Aorta (tissue), 5 donors: Measurements from ENCODE around the gene SDE2. TPM values are rescaled to one million over a fixed set of nuclear protein-coding genes. Genes with fewer than 3 reads are reported as not detected.

Source experiments
- ATAC-seq: fragments of 200-7000 bp; cut with Tn5 transposase; one replicate; pipeline ENCODE4 v1.9.1; 2022; ENCODE audit warnings: moderate library complexity; ENCODE audit not compliant: low FRiP score
- DNase-seq, 2 donors: peaks; one replicate each; pipeline ENCODE4 v3.0.0-alpha.2; 2020
- H3K27ac ChIP-seq, 2 donors: one replicate each; pipeline ENCODE4 v1.5.1; 2013; ENCODE audit warnings: low read length in 2 of 2, mild to moderate bottlenecking in 2 of 2, moderate library complexity in 2 of 2, control low read depth in 1 of 2, inconsistent platforms in 1 of 2, low read depth in 1 of 2
- H3K27me3 ChIP-seq, 2 donors: one replicate each; pipeline ENCODE4 v1.6.1; 2013; ENCODE audit warnings: control low read depth in 1 of 2, low read length in 1 of 2, mild to moderate bottlenecking in 1 of 2, moderate library complexity in 1 of 2; ENCODE audit not compliant: insufficient read depth in 2 of 2, control insufficient read depth in 1 of 2
- H3K36me3 ChIP-seq, 2 donors: one replicate each; pipeline ENCODE4 v1.6.1; 2013; ENCODE audit warnings: control low read depth in 1 of 2, low read length in 1 of 2, mild to moderate bottlenecking in 1 of 2; ENCODE audit not compliant: insufficient read depth in 2 of 2, control insufficient read depth in 1 of 2
- H3K4me1 ChIP-seq, 2 donors: one replicate each; pipeline ENCODE4 v1.6.1; 2013; ENCODE audit warnings: low read length in 2 of 2, control low read depth in 1 of 2, mild to moderate bottlenecking in 1 of 2, moderate library complexity in 1 of 2; ENCODE audit not compliant: insufficient read depth in 2 of 2, control insufficient read depth in 1 of 2
- H3K4me3 ChIP-seq, 2 donors: one replicate each; pipeline ENCODE4 v1.5.1; 2013; ENCODE audit warnings: low read length in 2 of 2, control low read depth in 1 of 2, mild to moderate bottlenecking in 1 of 2
- H3K9me3 ChIP-seq: one replicate; pipeline ENCODE4 v1.6.1; 2013; ENCODE audit warnings: mild to moderate bottlenecking, low read length; ENCODE audit not compliant: control insufficient read depth
- WGBS, 2 donors: extraction: QIAGEN DNeasy Blood & Tissue Kit; methylation state at CpG; one replicate each; pipeline ENCODE4 v1.1.7; 2013; 5-methylcytosine and 5-hydroxymethylcytosine counted together
- intact Hi-C, 2 donors: fragments of 100-400 bp; cut with DNase I; formaldehyde crosslinking; loops; one replicate each; pipeline versions ENCODE4 v1.14.2 to v1.15.0; 2022
- polyA plus RNA-seq, 2 donors: library from polyadenylated mRNA; stranded (reverse); fragments of 200-250 nt; gene quantifications; one replicate each; pipeline ENCODE4 v1.2.3, GENCODE V29; 2013
- total RNA-seq, 2 donors: library from RNA; stranded (reverse); fragmentation: NEBNext Ultra II Directional; extraction: Animal tissue kit (Norgen Biotek cat#: 25700); gene quantifications; one replicate each; pipeline ENCODE4 v1.2.1, GENCODE V29; 2021
- donor health status: healthy with polysubstance abuse.
- donor health status: Bipolar disorder and iron deficiency.
- donor health status: DM: no; HTN: no; CAD: no.
- donor health status: DM: no; HTN: no; CAD: no.
- donor health status: DM: yes; HTN: yes; CAD: no.

Gene SDE2
- total and polyA plus RNA-seq, 4 donors = 4.9 to 18.3 (median 12.0) TPM

- Histone ChIP-seq H3K27ac (no peak overlapping the region), H3K27me3 (no peaks in the 10 kb centered on the region), H3K9me3 (no peaks in the 10 kb centered on the region), H3K36me3 (no peaks in the 10 kb centered on the region), H3K4me3 (no peak overlapping the region), H3K4me1 (no peaks in the 10 kb centered on the region)
- peak in 1 of 2 donors; percentile 63 for DNase-seq
- ATAC-seq = no peak
- WGBS, 2 donors = 30 to 33% methylated on average over 21 of the region's 21 CpGs
- intact Hi-C loops = no loop called here
Measured at GRCh38 chr1:225962440-225962975, 36.6 kb downstream of the SDE2 start.

DNA sequence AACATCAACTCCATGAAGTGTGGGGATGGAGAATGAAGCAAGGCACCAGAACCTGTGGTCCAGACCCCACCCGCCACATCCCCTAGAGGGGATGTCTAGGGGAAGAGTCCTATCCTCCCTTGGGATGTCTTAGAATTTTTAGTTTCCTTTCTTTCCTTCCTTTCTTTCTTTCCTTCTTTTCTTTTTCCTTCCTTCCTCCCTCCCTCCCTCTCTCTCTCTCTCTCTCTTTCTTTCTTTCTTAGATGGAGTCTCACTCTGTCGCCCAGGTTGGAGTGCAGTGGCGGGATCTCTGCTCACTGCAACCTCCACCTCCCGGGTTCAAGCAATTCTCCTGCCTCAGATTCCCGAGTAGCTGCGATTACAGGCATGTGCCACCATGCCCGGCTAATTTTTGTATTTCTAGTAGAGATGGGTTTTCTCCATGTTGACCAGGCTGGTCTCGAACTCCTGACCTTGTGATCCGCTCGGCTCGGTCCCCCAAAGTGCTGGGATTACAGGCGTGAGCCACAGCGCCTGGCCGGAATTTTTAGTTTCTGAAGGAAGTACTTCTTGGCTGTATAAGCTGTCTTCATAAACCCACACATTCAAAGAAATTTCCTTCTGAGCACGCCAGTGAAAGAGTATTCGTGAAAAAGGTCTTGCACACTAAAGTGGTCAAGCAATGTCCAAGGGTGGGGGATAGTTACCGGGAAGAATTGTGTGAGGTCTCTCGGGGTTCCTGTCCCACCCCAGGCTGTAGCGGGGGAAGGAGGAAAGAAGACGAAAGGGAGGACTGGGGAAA lies 37.3 kb downstream of the SDE2 start:
- no peaks in the 10 kb centered on the region for H3K4me1 ChIP-seq
- peak in 1 of 2 donors; percentile 9 for DNase-seq
- 58 to 65% methylated on average over 20 of the region's 20 CpGs for WGBS, 2 donors

DNA sequence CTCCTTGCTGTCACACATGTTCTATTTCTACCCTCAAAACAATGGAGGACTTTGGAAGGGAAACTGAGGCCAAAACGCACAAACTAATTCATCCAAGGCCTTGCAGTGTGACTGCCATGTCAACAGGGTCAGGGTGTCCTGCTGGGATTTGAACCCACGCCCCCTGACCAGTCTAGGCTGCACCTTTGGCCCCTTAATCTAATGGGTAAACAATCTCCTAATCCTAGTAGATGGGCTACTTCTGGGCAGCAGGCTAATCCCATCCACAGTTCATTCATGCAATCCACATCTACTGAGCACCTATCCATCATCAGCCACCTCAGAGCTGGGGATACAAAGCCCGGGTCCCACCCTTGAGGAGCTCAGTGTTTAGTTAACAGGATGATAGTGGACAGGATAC lies 41.1 kb downstream of the SDE2 start:
- Histone ChIP-seq H3K9me3 (no peaks in the 10 kb centered on the region), H3K36me3 (no peaks in the 10 kb centered on the region), H3K4me3 (no peak overlapping the region), H3K27me3 (no peaks in the 10 kb centered on the region), H3K4me1 (no peaks in the 10 kb centered on the region), H3K27ac (no peak overlapping the region)
- WGBS, 2 donors = 80 to 83% methylated on average over 3 of the region's 3 CpGs
- intact Hi-C loops = no loop called here
- DNase-seq = no peak
- ATAC-seq = no peak

More for the DNA sequence above, 37.3 kb downstream of the SDE2 start:
- Histone ChIP-seq H3K36me3 (no peaks in the 10 kb centered on the region), H3K27ac (no peak overlapping the region), H3K4me3 (no peak overlapping the region), H3K9me3 (no peaks in the 10 kb centered on the region), H3K27me3 (no peaks in the 10 kb centered on the region)
- intact Hi-C loops = no loop called here
- ATAC-seq = no peak

DNA sequence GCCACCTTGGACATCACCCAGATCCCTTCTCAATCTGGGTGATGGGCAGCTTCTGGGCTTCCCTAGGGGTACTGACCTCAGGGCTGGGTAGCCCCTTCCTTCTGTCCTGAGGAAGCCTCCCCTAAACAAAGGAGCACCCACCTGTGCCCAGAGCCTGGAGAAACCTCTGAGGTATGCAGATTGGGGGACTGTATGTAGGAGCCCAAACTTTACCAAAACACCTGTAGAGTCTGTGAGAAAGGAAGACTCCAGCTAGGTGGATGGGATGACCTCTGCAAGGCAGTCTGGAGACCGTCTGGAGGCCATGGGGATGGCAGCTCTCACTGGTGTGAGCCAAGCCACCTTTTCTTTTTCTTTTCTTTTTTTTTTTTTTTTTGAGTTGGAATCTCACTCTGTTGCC lies 44.4 kb downstream of the SDE2 start:
- Histone ChIP-seq H3K4me3 (no peak overlapping the region), H3K27me3 (no peaks in the 10 kb centered on the region), H3K4me1 (no peaks in the 10 kb centered on the region), H3K9me3 (no peaks in the 10 kb centered on the region), H3K36me3 (no peaks in the 10 kb centered on the region), H3K27ac (no peak overlapping the region)
- 91 to 100% methylated on average over 1 of the region's 1 CpG for WGBS, 2 donors
- DNase-seq (no peak), ATAC-seq (no peak)
- intact Hi-C loops = no loop called here

- intact Hi-C loops = no loop called here
- Histone ChIP-seq H3K4me1 (no peaks in the 10 kb centered on the region), H3K27me3 (no peaks in the 10 kb centered on the region), H3K36me3 (no peaks in the 10 kb centered on the region), H3K9me3 (no peaks in the 10 kb centered on the region), H3K4me3 (no peak overlapping the region), H3K27ac (no peak overlapping the region)
- WGBS, 2 donors = 95 to 99% methylated on average over 4 of the region's 4 CpGs
- ATAC-seq (no peak), DNase-seq (no peak)
Measured at GRCh38 chr1:225953315-225953714, 45.8 kb downstream of the SDE2 start.

GRCh38 chr1:225950905-225951497 lies 48.1 kb downstream of the SDE2 start:
- H3K27me3 ChIP-seq = no peaks in the 10 kb centered on the region
- ATAC-seq (peak; percentile 45), DNase-seq (no peak)
- intact Hi-C loops = no loop called here
- H3K9me3 ChIP-seq = no peaks in the 10 kb centered on the region
- WGBS, 2 donors = 20 to 24% methylated on average over 9 of the region's 9 CpGs
- no peaks in the 10 kb centered on the region for H3K36me3 ChIP-seq
- H3K27ac ChIP-seq = no peak overlapping the region
- no peaks in the 10 kb centered on the region for H3K4me1 ChIP-seq
- no peak overlapping the region for H3K4me3 ChIP-seq

GRCh38 chr1:225949041-225949440 lies 50.1 kb downstream of the SDE2 start:
- ATAC-seq (no peak), DNase-seq (peak in 1 of 2 donors; percentile 4)
- 91 to 92% methylated on average over 6 of the region's 6 CpGs for WGBS, 2 donors
- H3K4me3 ChIP-seq = no peak overlapping the region
- H3K9me3 ChIP-seq = no peaks in the 10 kb centered on the region
- intact Hi-C loops = no loop called here
- no peaks in the 10 kb centered on the region for H3K36me3 ChIP-seq
- no peaks in the 10 kb centered on the region for H3K4me1 ChIP-seq
- no peak overlapping the region for H3K27ac ChIP-seq
- no peaks in the 10 kb centered on the region for H3K27me3 ChIP-seq

DNA sequence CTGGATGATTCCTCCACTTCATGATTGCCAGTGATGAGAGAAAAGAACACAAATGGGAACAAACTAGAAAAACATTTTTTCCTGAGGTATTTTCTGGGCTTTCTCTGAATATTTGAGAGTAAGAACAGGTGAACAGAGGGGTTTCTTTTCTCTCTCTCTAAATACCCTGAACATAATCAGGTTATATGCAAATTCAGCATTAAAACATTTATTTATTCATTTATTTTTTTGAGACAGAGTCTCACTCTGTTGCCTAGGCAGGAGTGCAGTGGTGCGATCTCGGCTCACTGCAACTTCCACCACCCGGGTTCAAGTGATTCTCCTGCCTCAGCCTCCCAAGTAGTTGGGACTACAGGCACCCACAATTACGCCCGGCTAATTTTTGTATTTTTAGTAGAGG lies 52.3 kb downstream of the SDE2 start:
- no peak overlapping the region for H3K27ac ChIP-seq
- H3K27me3 ChIP-seq = no peaks in the 10 kb centered on the region
- WGBS, 2 donors = 89 to 93% methylated on average over 5 of the region's 5 CpGs
- no peak for DNase-seq
- no peak overlapping the region for H3K4me3 ChIP-seq
- intact Hi-C loops = no loop called here
- no peaks in the 10 kb centered on the region for H3K4me1 ChIP-seq
- H3K36me3 ChIP-seq = no peaks in the 10 kb centered on the region
- ATAC-seq = no peak
- H3K9me3 ChIP-seq = no peaks in the 10 kb centered on the region
